Ovary (tissue), 9 donors: Measurements from ENCODE around the gene RAD51C. TPM values are rescaled to one million over a fixed set of nuclear protein-coding genes. Genes with fewer than 3 reads are reported as not detected.
"Not testable (repeated sequence)": the region's sequence is repeated elsewhere in the genome, so short reads cannot be mapped to it uniquely, and the experiment has no call there.

Source experiments
- DNase-seq, 5 donors: peaks; one replicate each; pipeline ENCODE4 v3.0.0-alpha.2; 2019 to 2020
- H3K27ac ChIP-seq, 2 donors: fragments of 200-600 bp; one replicate each; pipeline versions ENCODE4 v1.5.1 to v1.8.0; 2019 to 2022
- H3K27me3 ChIP-seq: fragments of 200-600 bp; one replicate; pipeline ENCODE4 v1.8.0; 2022
- H3K36me3 ChIP-seq: fragments of 200-600 bp; sonication (generic); one replicate; pipeline ENCODE4 v1.5.1; 2019
- H3K4me1 ChIP-seq: one replicate; pipeline ENCODE4 v1.8.1; 2013; ENCODE audit warnings: mild to moderate bottlenecking, moderate library complexity; ENCODE audit not compliant: insufficient read depth
- H3K4me3 ChIP-seq: fragments of 200-600 bp; sonication (generic); one replicate; pipeline ENCODE4 v1.5.1; 2017
- H3K9me3 ChIP-seq, 2 donors: fragments of 200-600 bp in 1 of 2; sonication (generic) in 1 of 2; one replicate each; pipeline versions ENCODE4 v1.5.1 to v1.8.1; 2013 to 2019; ENCODE audit warnings: mild to moderate bottlenecking in 1 of 2, moderate library complexity in 1 of 2
- EP300 ChIP-seq: sonication (generic); formaldehyde crosslinking; IDR thresholded peaks from one replicate; pipeline ENCODE4 v1.6.1; 2017; ENCODE audit warnings: antibody characterized with exemption
- POLR2A ChIP-seq: fragments of 450-650 bp; IDR thresholded peaks from one replicate; pipeline ENCODE4 v1.6.1; 2017; ENCODE audit warnings: antibody characterized with exemption, mild to moderate bottlenecking, moderate library complexity
- WGBS, 3 donors: extraction: QIAGEN DNeasy Blood & Tissue Kit in 1 of 3; methylation state at CpG; one replicate each; pipeline versions ENCODE4 v1.1.5 to v1.1.7; 2013 to 2017; 5-methylcytosine and 5-hydroxymethylcytosine counted together
- intact Hi-C, 4 donors: fragments of 100-400 bp; cut with DNase I; formaldehyde crosslinking; loops; one replicate each; pipeline versions ENCODE4 v1.11.0 to v1.15.1; 2022 to 2023
- polyA plus RNA-seq, 2 donors: library from polyadenylated mRNA; stranded (reverse); fragments of 200-250 nt in 1 of 2; fragments of 350-450 nt in 1 of 2; fragmentation: Illumina TruSeq in 1 of 2; extraction: RNeasy Lipid Tissue Mini Kit (QIAGEN cat#74804) in 1 of 2; gene quantifications; one replicate each; pipeline ENCODE4 v1.2.3, GENCODE V29; 2013 to 2014
- total RNA-seq, 7 donors: library from RNA; depleted of rRNA in 2 of 7; stranded (reverse); fragments of >200 nt in 2 of 7; fragmentation: NEBNext Ultra II Directional in 3 of 7; extraction: Animal tissue kit (Norgen Biotek cat#: 25700) in 3 of 7; gene quantifications; one replicate each; pipeline versions ENCODE4 v1.1.0 to v1.2.4, GENCODE V29; 2016 to 2023
- TF ChIP-seq, protein P1 (sequence below), 3 donors: fragments of 450-650 bp in 2 of 3; fragments of 200-600 bp in 1 of 3; IDR thresholded peaks; one replicate each; pipeline versions ENCODE4 v1.5.1 to v1.8.0; 2016 to 2022; ENCODE audit warnings: antibody characterized with exemption in 3 of 3, mild to moderate bottlenecking in 1 of 3
- donor health status: DM: no; HTN: no; CAD: no; lungs with moderate emphysema.
- donor health status: DM: no; HTN: no; CAD: no.
- donor health status: Bipolar disorder and iron deficiency.
- donor health status: DM: yes; HTN: yes; CAD: no.
- donor health status: DM: no; HTN: no; CAD: no.
- donor health status: DM: yes; HTN: yes; CAD: no.

The RAD51C gene
- total and polyA plus RNA-seq, 9 donors, result 14.2 to 32.1 (median 20.1) TPM

DNA sequence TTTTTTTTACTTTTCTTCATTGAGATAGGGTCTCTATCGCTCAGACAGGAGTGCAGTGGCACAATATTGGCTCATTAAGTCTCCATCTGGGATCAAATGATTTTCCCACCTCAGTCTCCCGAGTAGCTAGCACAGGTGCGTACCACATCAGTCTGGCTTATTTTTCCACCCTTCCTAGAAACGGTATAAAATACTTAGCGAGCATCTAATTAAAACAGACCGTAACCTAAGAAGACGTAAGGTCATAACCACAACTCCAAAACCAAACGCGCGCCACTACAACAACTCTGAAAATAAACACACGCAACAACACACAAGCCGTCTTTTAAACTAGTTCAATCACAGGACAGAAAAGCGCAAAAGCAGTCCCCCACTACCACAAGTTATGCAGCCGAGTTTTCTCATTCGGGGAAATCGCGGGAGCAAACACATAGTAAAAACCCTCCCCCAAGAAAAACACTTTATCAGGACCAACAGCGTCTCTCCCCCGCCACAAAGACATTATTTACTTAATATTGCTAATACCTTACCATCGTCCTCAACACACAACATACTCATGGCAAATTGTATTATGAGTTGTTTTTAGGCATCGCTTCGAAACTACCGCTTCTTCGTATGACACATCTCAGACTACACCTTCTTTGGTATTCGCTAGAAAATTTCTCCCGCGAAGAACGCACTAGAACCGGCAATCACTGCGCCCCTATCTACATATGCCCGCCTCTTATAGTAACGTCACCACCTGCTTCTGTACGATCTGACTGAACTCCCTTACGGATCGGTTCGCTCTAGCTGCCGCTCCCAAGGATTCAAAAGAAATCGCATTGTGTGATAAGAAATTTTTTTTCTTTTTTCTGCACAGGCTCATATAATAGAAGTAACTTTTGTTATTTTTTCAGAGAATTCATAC is 33.3 kb upstream of the RAD51C start:
- Histone ChIP-seq H3K4me1 (no peaks in the 10 kb centered on the region), H3K27ac (peak overlapping the region; percentile 30 to 34), H3K36me3 (no peaks in the 10 kb centered on the region), H3K27me3 (no peaks in the 10 kb centered on the region), H3K4me3 (peak overlapping the region; percentile 33), H3K9me3 (no peaks in the 10 kb centered on the region)
- intact Hi-C loops, result no loop called here
- TF ChIP-seq, protein P1, sequence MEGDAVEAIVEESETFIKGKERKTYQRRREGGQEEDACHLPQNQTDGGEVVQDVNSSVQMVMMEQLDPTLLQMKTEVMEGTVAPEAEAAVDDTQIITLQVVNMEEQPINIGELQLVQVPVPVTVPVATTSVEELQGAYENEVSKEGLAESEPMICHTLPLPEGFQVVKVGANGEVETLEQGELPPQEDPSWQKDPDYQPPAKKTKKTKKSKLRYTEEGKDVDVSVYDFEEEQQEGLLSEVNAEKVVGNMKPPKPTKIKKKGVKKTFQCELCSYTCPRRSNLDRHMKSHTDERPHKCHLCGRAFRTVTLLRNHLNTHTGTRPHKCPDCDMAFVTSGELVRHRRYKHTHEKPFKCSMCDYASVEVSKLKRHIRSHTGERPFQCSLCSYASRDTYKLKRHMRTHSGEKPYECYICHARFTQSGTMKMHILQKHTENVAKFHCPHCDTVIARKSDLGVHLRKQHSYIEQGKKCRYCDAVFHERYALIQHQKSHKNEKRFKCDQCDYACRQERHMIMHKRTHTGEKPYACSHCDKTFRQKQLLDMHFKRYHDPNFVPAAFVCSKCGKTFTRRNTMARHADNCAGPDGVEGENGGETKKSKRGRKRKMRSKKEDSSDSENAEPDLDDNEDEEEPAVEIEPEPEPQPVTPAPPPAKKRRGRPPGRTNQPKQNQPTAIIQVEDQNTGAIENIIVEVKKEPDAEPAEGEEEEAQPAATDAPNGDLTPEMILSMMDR (IDR thresholded peaks at IDR 0.05), result peak in 1 of 3 donors; percentile 37
- TF ChIP-seq POLR2A, result peak; percentile 88
- peak; percentile 38 for TF ChIP-seq EP300
- WGBS, 3 donors, result 1% methylated on average over 38 of the region's 38 CpGs
- DNase-seq, result peak; percentile 61 to 82 (median 68)

GRCh38 chr17:58659714-58660084 is 32.7 kb upstream of the RAD51C start:
- H3K27ac ChIP-seq, DNase-seq, H3K36me3 ChIP-seq, H3K27me3 ChIP-seq, intact Hi-C loops, H3K9me3 ChIP-seq, H3K4me1 ChIP-seq: not testable (repeated sequence)
- peak overlapping the region; percentile 33 for H3K4me3 ChIP-seq
- 21 to 32% (median 30%) methylated on average over 9 of the region's 9 CpGs for WGBS, 3 donors

GRCh38 chr17:58660621-58661020 is 31.8 kb upstream of the RAD51C start:
- Histone ChIP-seq H3K4me1 (no peaks in the 10 kb centered on the region), H3K27me3 (no peaks in the 10 kb centered on the region), H3K4me3 (no peak overlapping the region), H3K27ac (no peak overlapping the region), H3K36me3 (no peaks in the 10 kb centered on the region), H3K9me3 (no peaks in the 10 kb centered on the region)
- TF ChIP-seq, protein P1 (IDR thresholded peaks at IDR 0.05), result no peak
- no peak for TF ChIP-seq EP300
- no peak for TF ChIP-seq POLR2A
- WGBS, 3 donors, result 84 to 90% (median 88%) methylated on average over 4 of the region's 4 CpGs
- no peak for DNase-seq
- intact Hi-C loops, result no loop called here

DNA sequence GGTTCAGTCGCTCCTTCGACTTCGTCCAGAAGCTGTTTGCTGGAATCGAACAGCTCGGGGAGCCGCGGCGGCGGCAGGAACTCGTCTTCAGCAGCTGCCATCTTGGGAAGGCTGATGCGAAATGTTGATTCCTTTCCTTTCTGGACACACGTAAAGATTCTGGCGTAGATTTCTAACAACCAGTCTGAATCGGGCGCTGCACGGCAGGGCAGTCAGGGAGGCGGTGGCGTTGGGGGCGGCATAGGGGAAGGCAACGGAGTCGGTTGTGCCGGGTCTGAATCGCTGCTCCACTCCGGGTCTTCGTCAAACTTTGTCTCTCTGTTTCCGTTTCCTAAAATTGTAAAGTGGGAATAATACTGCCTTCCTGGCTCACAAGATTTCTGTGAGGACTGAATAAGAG is 30.9 kb upstream of the RAD51C start:
- no peak for TF ChIP-seq EP300
- TF ChIP-seq, protein P1 (IDR thresholded peaks at IDR 0.05), result no peak
- TF ChIP-seq POLR2A, result no peak
- H3K36me3 ChIP-seq, result no peaks in the 10 kb centered on the region
- no peak for DNase-seq
- H3K4me1 ChIP-seq, result no peaks in the 10 kb centered on the region
- no peaks in the 10 kb centered on the region for H3K9me3 ChIP-seq
- H3K27me3 ChIP-seq, result no peaks in the 10 kb centered on the region
- intact Hi-C loops, result no loop called here
- H3K27ac ChIP-seq, result no peak overlapping the region
- 88 to 95% (median 92%) methylated on average over 26 of the region's 26 CpGs for WGBS, 3 donors
- no peak overlapping the region for H3K4me3 ChIP-seq

- TF ChIP-seq POLR2A (no peak), EP300 (no peak)
- TF ChIP-seq, protein P1 (IDR thresholded peaks at IDR 0.05), result no peak
- Histone ChIP-seq H3K27me3 (no peaks in the 10 kb centered on the region), H3K36me3 (no peaks in the 10 kb centered on the region), H3K4me1 (no peaks in the 10 kb centered on the region), H3K27ac (no peak overlapping the region), H3K9me3 (no peaks in the 10 kb centered on the region), H3K4me3 (no peak overlapping the region)
- 78 to 91% (median 84%) methylated on average over 2 of the region's 2 CpGs for WGBS, 3 donors
- intact Hi-C loops, result no loop called here
- DNase-seq, result no peak
Observed at GRCh38 chr17:58664302-58664701, 28.1 kb upstream of the RAD51C start.
